Uterus (tissue), 4 donors: ENCODE data around the gene ALLC. TPM values are rescaled to one million over a fixed set of nuclear protein-coding genes. Genes with fewer than 3 reads are reported as not detected.
A peak's percentile ranks its signal among the peaks of the same experiment; 100 is the strongest.

Source experiments
- DNase-seq, 2 donors: peaks; one replicate each; pipeline ENCODE4 v3.0.0-alpha.2; 2019 to 2020
- H3K27ac ChIP-seq, 2 donors: fragments of 200-600 bp; sonication (generic); 1 replicate in 1 of 2; 2 replicates in 1 of 2; pipeline ENCODE4 v1.5.1; 2016 to 2018
- H3K27me3 ChIP-seq, 2 donors: fragments of 200-600 bp; sonication (generic); one replicate each; pipeline ENCODE4 v1.5.1; 2018 to 2019; ENCODE audit warnings: control low read depth in 1 of 2
- H3K36me3 ChIP-seq, 2 donors: fragments of 200-600 bp; sonication (generic); one replicate each; pipeline ENCODE4 v1.5.1; 2019; ENCODE audit warnings: control low read depth in 1 of 2
- H3K4me1 ChIP-seq, 2 donors: fragments of 200-600 bp; sonication (generic); one replicate each; pipeline ENCODE4 v1.5.1; 2018 to 2019; ENCODE audit warnings: control low read depth in 1 of 2
- H3K4me3 ChIP-seq, 2 donors: fragments of 200-600 bp; sonication (generic); 1 replicate in 1 of 2; 2 replicates in 1 of 2; pipeline ENCODE4 v1.5.1; 2018 to 2019; ENCODE audit warnings: mild to moderate bottlenecking in 1 of 2
- H3K9me3 ChIP-seq, 2 donors: fragments of 200-600 bp; sonication (generic); one replicate each; pipeline ENCODE4 v1.5.1; 2019; ENCODE audit warnings: control low read depth in 1 of 2
- POLR2A ChIP-seq, 2 donors: fragments of 450-650 bp; IDR thresholded peaks; one replicate each; pipeline ENCODE4 v1.6.1; 2016; ENCODE audit warnings: antibody characterized with exemption in 2 of 2, mild to moderate bottlenecking in 1 of 2, moderate library complexity in 1 of 2
- intact Hi-C: fragments of 100-400 bp; cut with DNase I; formaldehyde crosslinking; loops from one replicate; pipeline ENCODE4 v1.15.1; 2023; ENCODE audit warnings: low total_unique reads
- total RNA-seq, 4 donors: library from RNA; depleted of rRNA in 3 of 4; stranded (reverse); fragments of >200 nt in 3 of 4; gene quantifications; one replicate each; pipeline versions ENCODE4 v1.1.0 to v1.2.4, GENCODE V29; 2014 to 2023
- TF ChIP-seq, protein P1 (sequence below), 4 experiments: fragments of 200-600 bp in 2 of 4; fragments of 450-650 bp in 2 of 4; sonication (generic) in 2 of 4; IDR thresholded peaks; one replicate each; pipeline ENCODE4 v1.5.1; 2016 to 2019; ENCODE audit warnings: antibody characterized with exemption in 4 of 4, mild to moderate bottlenecking in 2 of 4, moderate library complexity in 1 of 4
- donor health status: DM: yes; HTN: yes; CAD: no.

Gene ALLC
- total RNA-seq, 4 donors from 2014 or later, result not detected

DNA sequence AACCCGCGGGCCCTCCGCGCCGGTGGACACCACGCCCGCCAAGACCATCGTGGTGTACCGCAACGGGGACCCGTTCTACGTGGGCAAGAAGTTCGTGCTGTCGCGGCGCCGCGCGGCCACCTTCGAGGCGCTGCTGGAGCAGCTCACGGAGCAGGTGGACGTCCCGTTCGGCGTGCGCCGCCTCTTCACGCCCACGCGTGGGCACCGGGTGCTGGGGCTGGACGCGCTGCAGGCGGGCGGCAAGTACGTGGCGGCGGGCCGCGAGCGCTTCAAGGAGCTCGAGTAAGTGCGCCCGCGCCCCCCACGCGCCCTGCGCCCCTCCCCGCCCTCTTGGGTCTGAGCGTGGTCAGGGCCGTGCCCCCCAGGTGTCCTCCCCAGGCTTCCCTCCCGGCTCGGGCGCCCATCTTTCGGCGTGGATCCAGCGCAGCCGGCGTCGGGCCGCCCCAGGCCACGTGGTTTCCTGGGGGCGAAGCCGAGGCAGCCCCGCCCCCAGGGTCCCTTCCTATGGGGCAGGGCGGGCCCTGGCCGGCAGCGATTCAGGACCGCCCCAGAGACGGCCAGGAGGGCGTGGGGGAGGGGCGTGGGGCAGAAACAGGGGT lies 45.9 kb downstream of the ALLC start:
- Histone ChIP-seq H3K4me1 (peaks cover 0 to 7% of the 10 kb centered on the region in 2 donors), H3K27ac (no peak overlapping the region), H3K9me3 (no peaks in the 10 kb centered on the region), H3K4me3 (peak overlapping the region in 1 of 2 donors; percentile 18), H3K36me3 (no peaks in the 10 kb centered on the region), H3K27me3 (peaks cover 0 to 8% of the 10 kb centered on the region in 2 donors)
- TF ChIP-seq POLR2A (IDR thresholded peaks at IDR 0.05), result no peak
- TF ChIP-seq, protein P1, sequence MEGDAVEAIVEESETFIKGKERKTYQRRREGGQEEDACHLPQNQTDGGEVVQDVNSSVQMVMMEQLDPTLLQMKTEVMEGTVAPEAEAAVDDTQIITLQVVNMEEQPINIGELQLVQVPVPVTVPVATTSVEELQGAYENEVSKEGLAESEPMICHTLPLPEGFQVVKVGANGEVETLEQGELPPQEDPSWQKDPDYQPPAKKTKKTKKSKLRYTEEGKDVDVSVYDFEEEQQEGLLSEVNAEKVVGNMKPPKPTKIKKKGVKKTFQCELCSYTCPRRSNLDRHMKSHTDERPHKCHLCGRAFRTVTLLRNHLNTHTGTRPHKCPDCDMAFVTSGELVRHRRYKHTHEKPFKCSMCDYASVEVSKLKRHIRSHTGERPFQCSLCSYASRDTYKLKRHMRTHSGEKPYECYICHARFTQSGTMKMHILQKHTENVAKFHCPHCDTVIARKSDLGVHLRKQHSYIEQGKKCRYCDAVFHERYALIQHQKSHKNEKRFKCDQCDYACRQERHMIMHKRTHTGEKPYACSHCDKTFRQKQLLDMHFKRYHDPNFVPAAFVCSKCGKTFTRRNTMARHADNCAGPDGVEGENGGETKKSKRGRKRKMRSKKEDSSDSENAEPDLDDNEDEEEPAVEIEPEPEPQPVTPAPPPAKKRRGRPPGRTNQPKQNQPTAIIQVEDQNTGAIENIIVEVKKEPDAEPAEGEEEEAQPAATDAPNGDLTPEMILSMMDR (IDR thresholded peaks at IDR 0.05), result no peak
- DNase-seq, result no peak
- intact Hi-C loops, result no loop called here

DNA sequence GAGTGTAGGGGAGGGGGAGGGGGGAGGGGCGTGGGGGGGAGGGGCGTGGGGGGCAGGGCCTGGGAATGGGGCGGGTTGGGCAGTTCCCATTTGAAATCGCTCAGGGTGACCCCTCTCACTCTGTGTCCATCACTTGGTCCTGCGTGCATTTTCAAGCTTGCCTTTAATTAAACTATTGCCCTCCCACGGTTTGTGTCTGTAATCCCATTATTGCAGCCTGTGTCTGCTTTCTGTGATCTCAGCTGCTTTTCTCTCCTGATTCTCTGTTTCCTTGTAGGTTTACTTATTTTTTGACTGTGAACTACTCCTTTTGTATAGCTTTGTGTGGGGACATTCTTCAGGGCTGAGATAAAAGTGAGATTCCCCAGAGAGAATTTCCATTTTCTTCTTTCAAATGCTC lies 46.7 kb downstream of the ALLC start:
- Histone ChIP-seq H3K36me3 (no peaks in the 10 kb centered on the region), H3K4me1 (peaks cover 0 to 7% of the 10 kb centered on the region in 2 donors), H3K4me3 (no peak overlapping the region), H3K27ac (no peak overlapping the region), H3K27me3 (peaks cover 0 to 8% of the 10 kb centered on the region in 2 donors), H3K9me3 (no peaks in the 10 kb centered on the region)
- TF ChIP-seq POLR2A (IDR thresholded peaks at IDR 0.05), result no peak
- TF ChIP-seq, protein P1 (IDR thresholded peaks at IDR 0.05), result no peak
- intact Hi-C loops, result no loop called here
- DNase-seq, result no peak

DNA sequence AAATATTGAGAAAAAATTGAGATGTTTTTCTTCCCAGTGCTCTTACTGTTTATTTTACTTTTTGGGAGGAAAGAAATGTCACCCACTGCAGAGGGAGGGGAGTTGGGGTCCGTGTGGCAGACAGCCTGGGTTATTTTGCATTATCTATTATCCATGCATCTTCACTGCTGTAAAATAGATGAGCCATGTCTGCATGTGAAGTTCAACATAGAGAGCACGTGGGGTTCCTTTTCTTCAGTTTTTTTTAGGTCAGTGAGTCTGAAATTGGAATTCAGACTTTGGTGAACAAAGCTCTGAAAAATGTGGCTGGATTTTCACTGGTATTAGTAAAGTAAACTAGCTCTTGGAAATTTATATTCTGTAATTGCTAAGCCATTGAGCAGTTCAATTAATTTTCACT lies 47.8 kb downstream of the ALLC start:
- TF ChIP-seq POLR2A (IDR thresholded peaks at IDR 0.05), result no peak
- TF ChIP-seq, protein P1 (IDR thresholded peaks at IDR 0.05), result no peak
- Histone ChIP-seq H3K9me3 (no peaks in the 10 kb centered on the region), H3K27ac (no peak overlapping the region), H3K36me3 (no peaks in the 10 kb centered on the region), H3K4me1 (peaks cover 0 to 7% of the 10 kb centered on the region in 2 donors), H3K27me3 (peaks cover 0 to 8% of the 10 kb centered on the region in 2 donors), H3K4me3 (no peak overlapping the region)
- intact Hi-C loops, result no loop called here
- DNase-seq, result no peak

DNA sequence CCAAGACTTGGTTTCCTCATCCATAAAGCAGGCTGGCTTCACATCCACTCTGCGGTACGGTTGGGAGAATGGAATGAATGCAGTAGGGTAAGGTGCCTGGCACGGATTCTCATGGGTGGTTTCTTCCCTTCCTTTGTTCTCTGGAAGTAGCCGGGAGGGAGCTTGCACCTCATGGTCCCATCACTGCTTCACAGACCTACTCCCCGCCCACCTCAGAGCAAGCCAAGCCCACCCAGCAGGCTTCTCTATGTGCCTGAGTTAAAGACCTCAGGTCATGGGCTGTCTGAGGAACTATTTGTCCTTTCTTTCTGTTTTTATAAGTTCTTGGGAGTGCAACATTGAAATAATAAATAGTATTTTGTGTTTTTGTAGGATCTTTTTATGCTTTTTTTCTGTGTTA lies 48.9 kb downstream of the ALLC start:
- Histone ChIP-seq H3K27ac (no peak overlapping the region), H3K9me3 (no peaks in the 10 kb centered on the region), H3K4me1 (peaks cover 0 to 7% of the 10 kb centered on the region in 2 donors), H3K4me3 (no peak overlapping the region), H3K27me3 (peaks cover 0 to 8% of the 10 kb centered on the region in 2 donors), H3K36me3 (no peaks in the 10 kb centered on the region)
- no peak for DNase-seq
- intact Hi-C loops, result no loop called here
- TF ChIP-seq, protein P1 (IDR thresholded peaks at IDR 0.05), result no peak
- TF ChIP-seq POLR2A (IDR thresholded peaks at IDR 0.05), result no peak

DNA sequence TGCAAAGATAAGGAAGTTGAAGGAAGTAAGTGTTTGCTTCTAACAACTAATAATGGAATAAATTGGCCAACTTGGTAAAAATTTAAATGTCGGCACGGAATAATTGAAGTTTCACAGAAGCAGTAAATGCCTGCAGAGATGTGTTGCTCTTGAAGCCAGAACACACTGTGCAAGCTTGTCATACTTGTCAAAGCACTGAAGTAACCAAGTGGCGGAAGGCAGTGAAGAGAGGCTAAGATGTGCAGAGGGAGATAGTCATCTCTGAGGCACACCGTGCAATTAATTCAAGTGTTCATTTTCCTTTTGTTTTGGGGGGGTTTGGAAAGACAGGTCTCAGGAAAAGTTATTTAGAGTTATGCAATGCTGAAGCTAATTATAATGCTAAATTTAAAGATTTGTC lies 50.6 kb downstream of the ALLC start:
- intact Hi-C loops, result no loop called here
- H3K4me1 ChIP-seq, result peaks cover 0 to 5% of the 10 kb centered on the region in 2 donors
- DNase-seq, result no peak
- H3K27me3 ChIP-seq, result no peaks in the 10 kb centered on the region
- H3K36me3 ChIP-seq, result no peaks in the 10 kb centered on the region
- TF ChIP-seq, protein P1 (IDR thresholded peaks at IDR 0.05), result no peak
- no peak for TF ChIP-seq POLR2A (IDR thresholded peaks at IDR 0.05)
- no peak overlapping the region for H3K4me3 ChIP-seq
- H3K9me3 ChIP-seq, result no peaks in the 10 kb centered on the region
- no peak overlapping the region for H3K27ac ChIP-seq
